HepG2 (cell line): Measurements from ENCODE around the gene VEGFC. TPM values are rescaled to one million over a fixed set of nuclear protein-coding genes. Genes with fewer than 3 reads are reported as not detected.

Source experiments
- ATAC-seq: fragments of 200-7000 bp; cut with Tn5 transposase; 3 replicates; pipeline ENCODE4 v1.9.1; 2020; ENCODE audit warnings: mild to moderate bottlenecking, moderate library complexity
- BruUV-seq: library from RNA; stranded (reverse); fragments of 400-500 nt; replicated peaks from 2 replicates; lab custom pipeline; 2021; lab: Mats Ljungman, UMichigan
- CTCF ChIA-PET: fragments of 300-600 bp; formaldehyde crosslinking; extraction: SDS; loops from one replicate; lab custom pipeline; 2021; ENCODE audit warnings: low total read pairs, inconsistent platforms, low intra/inter-chr PET ratio; lab: Yijun Ruan, JAX
- POLR2A ChIA-PET: fragments of 350-600 bp; sonication (Branson Sonifier 250); formaldehyde crosslinking; loops from one replicate; lab custom pipeline; 2020; ENCODE audit warnings: antibody characterized with exemption, inconsistent platforms; lab: Yijun Ruan, JAX
- DNase-seq: peaks from one replicate; pipeline ENCODE4 v3.0.0-alpha.2; 2015; ENCODE audit warnings: low spot score
- FAIRE-seq: peaks from 3 replicates; lab custom pipeline; 2011; peaks lifted over from hg19 to GRCh38; lab: Jason Lieb, UNC
- H2AFZ ChIP-seq: one replicate; pipeline ENCODE4 v1.6.1; 2011; ENCODE audit warnings: low read length, inconsistent platforms
- H3K27ac ChIP-seq: fragments of 300-600 bp; 3 replicates; pipeline ENCODE4 v1.8.0; 2011; ENCODE audit warnings: mixed run types, mild to moderate bottlenecking, mixed read lengths, low read length, inconsistent platforms; ENCODE audit not compliant: insufficient read depth; ENCODE audit errors: extremely low read length
- H3K27me3 ChIP-seq, 2 experiments: fragments of 200-600 bp in 1 of 2; 2 replicates in 1 of 2; 3 replicates in 1 of 2; pipeline versions ENCODE4 v1.6.0 to v1.8.0; 2011; ENCODE audit warnings: low read length in 2 of 2, mild to moderate bottlenecking in 2 of 2, moderate library complexity in 2 of 2, inconsistent platforms in 1 of 2; ENCODE audit not compliant: insufficient read depth in 2 of 2, control insufficient read depth in 1 of 2
- H3K36me3 ChIP-seq, 2 experiments: fragments of 200-600 bp in 1 of 2; replicated peaks in 1 of 2; 2 replicates in 1 of 2; 3 replicates in 1 of 2; pipeline versions ENCODE4 v1.5.1 to v1.8.0; 2011; ENCODE audit warnings: low read length in 2 of 2, inconsistent platforms in 1 of 2; ENCODE audit not compliant: insufficient read depth in 2 of 2, control insufficient read depth in 1 of 2
- H3K4me1 ChIP-seq: 2 replicates; pipeline ENCODE4 v1.5.1; 2012; ENCODE audit warnings: low read length, inconsistent platforms; ENCODE audit not compliant: insufficient read depth
- H3K4me2 ChIP-seq: 2 replicates; pipeline ENCODE4 v1.6.0; 2011; ENCODE audit warnings: low read depth, low read length, inconsistent platforms
- H3K4me3 ChIP-seq, 3 experiments: fragments of 200-600 bp in 1 of 3; sonication (generic), shearing (Covaris generic) in 1 of 3; replicated peaks in 1 of 3; 2 replicates each; pipeline ENCODE4 v1.5.1; 2011 to 2016; ENCODE audit warnings: low read length in 3 of 3, inconsistent platforms in 2 of 3, low read depth in 2 of 3, mild to moderate bottlenecking in 2 of 3, control low read depth in 1 of 3, mixed read lengths in 1 of 3; ENCODE audit not compliant: insufficient read depth in 1 of 3
- H3K79me2 ChIP-seq: one replicate; pipeline ENCODE4 v1.6.1; 2011; ENCODE audit warnings: low read length, inconsistent platforms; ENCODE audit not compliant: insufficient read depth
- H3K9ac ChIP-seq: 2 replicates; pipeline ENCODE4 v1.6.0; 2011; ENCODE audit warnings: mild to moderate bottlenecking, low read depth, low read length, inconsistent platforms; ENCODE audit not compliant: insufficient read depth
- H3K9me3 ChIP-seq: 2 replicates; pipeline ENCODE4 v1.5.1; 2012; ENCODE audit warnings: mild to moderate bottlenecking, low read length
- H4K20me1 ChIP-seq: 2 replicates; pipeline ENCODE4 v1.6.0; 2011; ENCODE audit warnings: inconsistent platforms, mild to moderate bottlenecking, low read length, moderate library complexity; ENCODE audit not compliant: insufficient read depth
- NCOR1 ChIP-seq: fragments of 200-600 bp; sonication (generic); IDR thresholded peaks from 2 replicates; pipeline ENCODE4 v1.7.0; 2017; ENCODE audit warnings: antibody characterized with exemption, low read length, borderline replicate concordance
- ZBTB43 ChIP-seq: sonication (generic); formaldehyde crosslinking; conservative IDR thresholded peaks from 2 replicates; pipeline ENCODE4 v1.4.0; 2020; ENCODE audit warnings: missing genetic modification reagents
- ZNF292 ChIP-seq: sonication (generic); formaldehyde crosslinking; IDR thresholded peaks from 2 replicates; pipeline ENCODE4 v1.8.1; 2022; ENCODE audit warnings: mild to moderate bottlenecking, low read depth, missing genetic modification reagents, borderline replicate concordance
- ZNF550 ChIP-seq: sonication (generic); formaldehyde crosslinking; IDR thresholded peaks from 2 replicates; pipeline ENCODE4 v1.4.0; 2020; ENCODE audit warnings: mild to moderate bottlenecking, missing genetic modification reagents, borderline replicate concordance
- ZNF570 ChIP-seq: sonication (generic); formaldehyde crosslinking; IDR thresholded peaks from 2 replicates; pipeline ENCODE4 v1.4.0; 2020; ENCODE audit warnings: mild to moderate bottlenecking, missing genetic modification reagents, borderline replicate concordance
- ZNF879 ChIP-seq: sonication (generic); formaldehyde crosslinking; IDR thresholded peaks from 2 replicates; pipeline ENCODE4 v1.8.1; 2023; ENCODE audit warnings: missing genetic modification reagents
- whole genome bisulfite sequencing: methylation state at CpG from one replicate; pipeline ENCODE4 v1.1.6; 2017; ENCODE audit warnings: low lambda C conversion rate; 5-methylcytosine and 5-hydroxymethylcytosine counted together
- in situ Hi-C: cut with HindIII; loops from 2 replicates; pipeline ENCODE4 v1.10.0; 2017; ENCODE audit warnings: low pct_unique_long_range_greater_than_20kb; ENCODE audit not compliant: extremely low pct_ligation_motif_present
- intact Hi-C: fragments of 100-400 bp; cut with micrococcal nuclease; formaldehyde crosslinking; loops from one replicate; pipeline ENCODE4 v1.10.0; 2022; ENCODE audit not compliant: unreplicated experiment
- polyA plus RNA-seq, 8 experiments: library from polyadenylated mRNA; depleted of rRNA in 3 of 8; stranded (reverse) in 7 of 8; unstranded in 1 of 8; fragments of >200 nt; fragmentation: Illumina TruSeq in 4 of 8; extraction: Trizol in 4 of 8; gene quantifications; 2 replicates each; pipeline versions ENCODE4 v1.2.1 to v1.2.3, GENCODE V29; 2011 to 2016; ENCODE audit warnings: low read depth in 4 of 8, missing spikeins in 1 of 8, mixed read lengths in 1 of 8; ENCODE audit not compliant: insufficient read depth in 1 of 8
- total RNA-seq, 5 experiments: library from RNA; depleted of rRNA; stranded (reverse); fragments of >200 nt; fragmentation: Illumina TruSeq; extraction: Trizol; gene quantifications; 2 replicates each; pipeline ENCODE4 v1.2.3, GENCODE V29; 2016; ENCODE audit warnings: low read depth in 1 of 5

Gene VEGFC
- total and polyA plus RNA-seq, 2 of the 13 experiments (the other 11 are each of a cell fraction or from before 2014, with no cell fraction given) = not detected

- in situ Hi-C loops = no loop called here
- H3K36me3 ChIP-seq = no peaks in the 10 kb centered on the region
- no peaks in the 10 kb centered on the region for H3K4me1 ChIP-seq
- no peak overlapping the region for H3K9ac ChIP-seq
- ChIA-PET CTCF (no interaction called here), POLR2A (no interaction called here)
- DNase-seq = no peak
- H4K20me1 ChIP-seq = no peaks in the 10 kb centered on the region
- H3K27me3 ChIP-seq = no peaks in the 10 kb centered on the region
- no peak for FAIRE-seq
- 0% methylated on average over 3 of the region's 3 CpGs for WGBS
- no peak overlapping the region for H3K4me3 ChIP-seq
- no peak for ATAC-seq
- H3K27ac ChIP-seq = no peak overlapping the region
- H2AFZ ChIP-seq = no peak overlapping the region
- intact Hi-C loops = no loop called here
- H3K9me3 ChIP-seq = no peaks in the 10 kb centered on the region
- no peak overlapping the region for H3K4me2 ChIP-seq
- no peak for TF ChIP-seq ZNF879 (CRISPR knock-in tag)
- TF ChIP-seq ZNF550 (CRISPR knock-in tag) = no peak
- TF ChIP-seq NCOR1 = no peak
- no peak for TF ChIP-seq ZNF292 (CRISPR knock-in tag)
- TF ChIP-seq, all 625 proteins: peak for 0
- H3K79me2 ChIP-seq = no peaks in the 10 kb centered on the region
- no TSS peak for BruUV-seq
Observed at GRCh38 chr4:176761872-176762271, 30.9 kb downstream of the VEGFC start.

- no peak overlapping the region for H3K27ac ChIP-seq
- no peak for DNase-seq
- no peak for FAIRE-seq
- POLR2A ChIA-PET = no interaction called here
- H3K36me3 ChIP-seq = no peaks in the 10 kb centered on the region
- H3K9me3 ChIP-seq = no peaks in the 10 kb centered on the region
- no peaks in the 10 kb centered on the region for H3K4me1 ChIP-seq
- no peak overlapping the region for H3K4me2 ChIP-seq
- CTCF ChIA-PET = no interaction called here
- no peaks in the 10 kb centered on the region for H3K79me2 ChIP-seq
- no peaks in the 10 kb centered on the region for H4K20me1 ChIP-seq
- no peak overlapping the region for H3K4me3 ChIP-seq
- in situ Hi-C loops = no loop called here
- H3K27me3 ChIP-seq = no peaks in the 10 kb centered on the region
- H3K9ac ChIP-seq = no peak overlapping the region
- TF ChIP-seq ZNF570 (no peak), ZBTB43 (CRISPR knock-in tag) (no peak)
- no peak overlapping the region for H2AFZ ChIP-seq
- BruUV-seq = no TSS peak
- ATAC-seq = no peak
- intact Hi-C loops = no loop called here
- WGBS = under 1% methylated on average over 3 of the region's 3 CpGs
Observed at GRCh38 chr4:176760471-176760870, 32.3 kb downstream of the VEGFC start.
